RCC 7860 (cell line): ENCODE data around the gene ISY1.
"Not testable (repeated sequence)": the region's sequence is repeated elsewhere in the genome, so short reads cannot be mapped to it uniquely, and the experiment has no call there.

Experiments used
- DNase-seq: peaks from one replicate; pipeline ENCODE4 v3.0.0-alpha.2; 2015; ENCODE audit warnings: low spot score
- FAIRE-seq: peaks from 2 replicates; lab custom pipeline; 2012; peaks lifted over from hg19 to GRCh38; lab: Jason Lieb, UNC

The ISY1 gene

GRCh38 chr3:129095285-129095684 lies 65.6 kb downstream of the ISY1 start:
- FAIRE-seq, result no peak
- no peak for DNase-seq

- not testable (repeated sequence) for DNase-seq, FAIRE-seq
These were observed 72.6 kb downstream of the ISY1 start for GRCh38 chr3:129088312-129088711.

GRCh38 chr3:129087904-129088303 lies 73.0 kb downstream of the ISY1 start:
- not testable (repeated sequence) for FAIRE-seq, DNase-seq

- DNase-seq, result no peak
- FAIRE-seq, result no peak
These were observed 73.6 kb downstream of the ISY1 start for GRCh38 chr3:129087138-129087702.

GRCh38 chr3:129085818-129086217 lies 75.0 kb downstream of the ISY1 start:
- FAIRE-seq (no peak), DNase-seq (no peak)

GRCh38 chr3:129085165-129085715 lies 75.6 kb downstream of the ISY1 start:
- FAIRE-seq (no peak), DNase-seq (no peak)

GRCh38 chr3:129084501-129084900 lies 76.4 kb downstream of the ISY1 start:
- FAIRE-seq (no peak), DNase-seq (no peak)

GRCh38 chr3:129082026-129082425 lies 78.8 kb downstream of the ISY1 start:
- FAIRE-seq (no peak), DNase-seq (no peak)

GRCh38 chr3:129081503-129081902 lies 79.4 kb downstream of the ISY1 start:
- no peak for DNase-seq
- FAIRE-seq, result no peak

GRCh38 chr3:129078510-129078909 lies 82.4 kb downstream of the ISY1 start:
- FAIRE-seq, result no peak

More at GRCh38 chr3:129078510-129078909, 82.4 kb downstream of the ISY1 start:
- no peak for DNase-seq
